ENCODE data around the gene RPSA.

GRCh38 chr3:39413691-39414420 is 7.3 kb downstream of the RPSA start:
- TF ChIP-seq POLR2AphosphoS5 (IDR thresholded peaks at IDR 0.05) (no peak), CTCF (IDR thresholded peaks at IDR 0.05) (no peak)

Data from transverse colon (tissue), 4 donors.